ENCODE results near the gene PSMG3.
"Not testable (repeated sequence)": the region's sequence is repeated elsewhere in the genome, so short reads cannot be mapped to it uniquely, and the experiment has no call there.

PSMG3 gene

DNA sequence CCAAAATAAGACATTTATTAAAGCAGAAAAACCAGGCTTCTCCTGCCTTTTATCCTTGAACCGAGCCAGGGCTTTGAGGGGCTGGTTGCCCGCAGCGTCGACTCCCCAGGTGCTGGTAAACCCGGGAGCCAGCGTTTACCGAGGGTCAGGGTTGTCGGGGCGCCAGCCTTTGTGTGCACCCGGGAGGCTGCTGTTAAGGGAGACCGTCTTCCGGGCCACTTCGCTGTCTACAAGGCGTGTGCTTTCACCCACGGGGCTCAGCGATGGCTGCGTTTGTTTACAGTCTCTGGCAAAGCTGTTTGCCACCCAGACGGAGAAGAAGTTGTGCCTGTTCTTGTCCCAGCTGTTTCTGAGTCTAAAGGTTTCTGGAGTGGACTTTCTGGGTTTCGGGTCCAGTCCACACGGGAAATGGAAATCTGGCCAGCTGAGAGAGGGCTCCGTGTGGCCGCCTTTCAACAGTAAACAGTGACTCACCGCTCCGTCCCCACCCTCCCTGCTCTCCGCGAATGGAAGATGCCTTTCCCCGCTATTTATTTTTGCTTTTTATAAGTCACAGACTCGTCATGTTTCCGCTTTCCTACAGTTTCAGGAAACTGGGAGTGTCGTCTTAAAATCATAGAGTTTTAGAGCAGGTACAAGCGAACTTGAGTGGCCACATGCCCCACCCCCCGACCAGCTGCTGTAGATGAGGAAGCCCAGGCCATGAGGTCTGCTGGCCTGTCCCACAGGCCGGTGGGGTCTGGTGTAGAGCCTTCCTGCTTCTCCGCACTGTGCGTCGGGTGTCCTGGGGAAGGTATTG, 37.2 kb downstream of the PSMG3 start:
- DNase-seq = peak in 1 of 2 experiments; percentile 13

DNA sequence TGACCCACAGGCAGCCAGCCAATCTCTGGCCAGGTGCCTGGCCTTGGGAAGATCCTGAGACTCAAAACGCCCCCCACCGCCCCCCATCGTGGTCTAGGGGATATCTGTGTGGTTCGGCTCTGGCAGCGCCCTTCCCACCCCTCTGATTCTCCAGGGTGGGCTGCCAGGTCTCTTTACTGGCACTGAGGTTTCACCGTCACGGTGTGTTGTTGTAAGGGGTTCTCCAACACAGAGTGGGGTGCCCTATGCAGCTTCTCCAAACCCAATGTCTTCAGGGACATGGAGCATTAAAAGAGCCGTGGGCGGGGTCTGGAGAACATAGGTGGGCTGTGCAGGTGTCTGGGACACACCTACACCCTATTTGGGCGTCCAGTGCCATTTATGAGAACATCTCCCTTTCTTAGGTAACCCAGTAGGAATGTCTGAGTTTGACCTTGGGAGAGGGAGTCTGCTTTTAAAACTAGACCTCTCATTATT, 37.8 kb downstream of the PSMG3 start:
- no peak for DNase-seq

DNA sequence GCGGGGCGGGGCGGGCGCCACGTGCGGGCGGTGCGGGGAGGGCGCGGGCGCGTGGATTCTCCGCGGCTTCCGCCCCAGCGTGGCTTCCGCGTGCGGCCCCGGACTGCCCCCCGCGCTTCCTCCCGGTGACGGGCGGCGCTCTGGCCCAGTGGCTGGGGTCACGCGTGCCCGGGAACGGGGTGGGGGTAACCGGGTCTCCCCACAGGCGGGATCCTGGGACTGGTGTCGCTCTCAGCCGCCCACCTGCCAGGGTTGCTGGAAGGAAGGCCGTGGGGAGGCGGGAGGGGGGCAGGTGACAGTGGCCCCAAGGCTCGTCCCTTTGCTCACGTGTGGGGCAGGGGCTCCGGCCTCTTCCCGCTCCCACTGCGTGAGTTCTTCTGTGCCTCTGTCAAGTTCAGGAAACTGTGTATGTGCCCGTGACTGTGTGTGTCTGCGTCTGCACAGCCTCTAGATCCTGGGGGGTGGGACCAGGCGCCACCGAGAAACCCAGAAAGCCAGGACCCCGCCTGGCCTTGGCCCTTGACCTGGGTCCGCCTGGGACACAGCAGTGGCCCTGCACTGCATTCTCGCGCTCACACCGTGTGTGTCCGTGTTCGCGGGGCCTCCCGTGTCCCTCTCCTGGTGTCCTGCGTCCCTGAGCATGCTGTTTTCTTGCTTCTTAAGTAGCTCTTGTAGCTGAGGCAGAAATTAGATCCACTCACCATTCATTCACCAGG, 38.4 kb downstream of the PSMG3 start:
- DNase-seq = no peak

DNA sequence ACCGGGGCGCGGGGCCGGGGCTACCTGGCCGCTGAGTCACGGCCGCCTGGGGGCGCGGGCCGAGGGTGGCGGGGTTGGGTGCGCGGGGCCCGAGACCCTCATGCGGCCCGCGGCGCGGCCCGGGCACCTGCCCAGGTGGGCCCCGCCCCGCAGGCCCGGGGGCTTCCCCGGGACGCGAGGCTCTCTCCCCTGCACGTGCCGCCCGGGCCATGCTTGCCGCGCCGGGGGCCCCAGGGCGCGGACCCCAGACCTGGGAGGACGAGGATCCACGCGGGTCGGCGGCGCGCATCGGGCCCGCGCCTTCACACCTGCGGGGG, 38.9 kb downstream of the PSMG3 start:
- peak in 1 of 2 experiments; percentile 45 for DNase-seq

DNA sequence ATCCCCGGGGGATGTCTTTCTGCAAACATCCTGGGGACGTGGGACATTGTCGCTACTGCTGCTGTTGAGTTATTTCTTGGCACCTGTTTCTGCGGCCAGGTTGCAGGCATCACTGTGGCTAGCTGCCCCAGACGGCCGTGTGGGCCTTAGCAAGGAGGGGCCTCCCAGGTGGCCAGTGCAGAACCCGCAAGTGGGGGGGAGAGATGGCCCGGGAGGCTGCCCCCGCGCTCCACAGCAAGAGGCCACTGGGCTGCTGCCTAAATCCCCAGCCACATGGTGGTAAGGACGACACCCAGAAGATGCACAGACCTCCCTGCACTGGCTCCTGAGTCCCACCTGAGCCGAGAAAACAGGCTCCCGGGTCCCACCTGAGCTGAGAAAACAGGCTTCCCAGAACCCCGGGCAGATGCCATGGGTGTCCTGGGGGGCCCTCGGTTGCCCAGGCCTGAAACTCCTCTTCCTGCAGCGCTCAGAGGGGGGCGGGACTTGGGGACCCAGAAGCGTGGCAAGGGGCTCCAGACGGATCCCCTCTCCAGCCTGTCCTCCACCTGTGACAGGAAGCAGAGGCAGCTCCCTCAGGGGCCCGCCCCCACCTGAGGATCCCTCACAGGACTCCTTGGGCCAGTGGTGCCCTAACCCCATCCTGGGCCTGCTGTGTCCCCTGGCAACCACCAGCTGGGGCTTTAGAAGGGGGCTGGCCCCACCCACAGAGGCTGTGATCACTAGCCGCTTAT, 40.3 kb downstream of the PSMG3 start:
- no peak for DNase-seq

DNA sequence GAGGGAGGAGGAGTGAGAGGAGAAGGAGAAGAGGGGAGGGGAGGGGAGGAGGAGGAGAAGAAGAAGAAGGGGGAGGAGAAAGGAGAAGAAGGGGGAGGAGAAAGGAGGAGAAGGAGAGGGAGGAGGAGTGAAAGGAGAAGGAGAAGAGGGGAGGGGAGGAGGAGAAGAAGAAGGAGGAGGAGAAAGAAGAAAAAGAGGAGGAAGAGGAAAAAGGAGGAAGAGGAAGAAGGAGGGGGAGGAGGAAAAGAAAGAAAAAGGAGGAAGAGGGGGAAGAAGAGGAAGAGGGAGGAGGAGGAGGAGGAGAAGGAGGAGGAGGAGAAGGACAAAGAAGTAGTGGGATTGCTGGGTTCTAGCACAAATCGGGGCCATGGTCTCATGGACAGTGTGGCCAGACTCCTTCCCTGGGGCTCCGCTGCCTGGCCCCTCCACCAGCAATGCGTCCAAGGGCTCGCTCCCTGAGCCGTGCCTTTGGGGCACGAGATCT, 43.5 kb downstream of the PSMG3 start:
- DNase-seq = no peak

DNA sequence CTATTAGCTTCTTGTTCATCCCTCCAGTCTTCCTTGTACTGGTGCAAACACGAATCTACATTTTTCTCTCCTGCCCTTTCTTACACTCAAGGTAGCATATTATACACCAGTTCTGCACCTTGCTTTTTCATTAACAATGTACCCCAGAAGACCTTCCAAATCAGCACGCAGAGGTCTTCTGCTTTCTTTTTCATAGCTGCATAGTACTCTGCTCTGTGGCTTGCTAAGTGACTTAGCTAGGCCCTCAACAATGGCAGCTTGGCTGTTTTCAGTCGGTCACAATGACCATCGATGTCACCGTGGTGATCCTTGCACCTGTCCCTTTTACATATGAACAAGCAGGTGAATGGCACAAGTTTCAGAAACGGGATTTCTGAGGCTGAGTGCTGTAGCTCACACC, 44.4 kb downstream of the PSMG3 start:
- DNase-seq = no peak

DNA sequence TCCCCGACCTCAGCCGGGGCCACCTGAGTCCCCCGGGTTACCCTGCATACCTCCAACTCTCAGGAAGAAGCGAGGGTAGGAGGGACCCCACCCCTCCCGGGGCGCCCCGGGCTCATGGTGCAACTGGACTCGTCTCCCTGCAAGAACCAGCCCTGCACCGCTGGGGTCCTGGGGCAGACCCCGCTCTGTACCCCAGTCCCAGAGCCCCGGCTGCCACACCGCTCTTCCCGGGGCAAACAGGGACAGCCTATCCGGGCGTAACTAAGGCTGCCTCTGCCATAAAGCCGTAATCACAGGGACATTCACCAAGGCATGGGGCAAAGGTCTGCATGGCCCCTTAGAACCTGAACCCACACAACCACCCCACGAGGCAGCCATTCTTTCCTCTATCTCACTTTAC, 46.0 kb downstream of the PSMG3 start:
- DNase-seq = no peak

DNA sequence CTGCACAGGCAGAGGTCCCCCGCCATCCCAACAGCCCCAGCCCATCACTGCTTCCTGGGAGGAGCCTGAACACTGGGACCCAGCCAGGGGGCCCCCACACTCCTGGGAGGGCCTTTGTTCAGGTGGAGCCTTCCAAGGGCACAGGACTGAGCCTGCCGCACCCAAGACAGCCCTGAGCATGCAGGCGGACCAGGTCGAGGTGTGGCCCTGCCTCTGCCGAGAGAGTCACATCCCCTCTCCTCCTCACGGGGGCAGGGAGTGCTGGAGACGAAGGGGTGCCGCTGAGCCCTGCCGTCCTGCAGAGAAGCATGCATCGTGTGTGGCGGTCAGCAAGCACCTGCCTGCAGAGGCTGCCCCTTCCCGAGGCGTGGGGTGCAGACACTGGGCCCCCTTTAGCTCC, 46.6 kb downstream of the PSMG3 start:
- no peak for DNase-seq

DNA sequence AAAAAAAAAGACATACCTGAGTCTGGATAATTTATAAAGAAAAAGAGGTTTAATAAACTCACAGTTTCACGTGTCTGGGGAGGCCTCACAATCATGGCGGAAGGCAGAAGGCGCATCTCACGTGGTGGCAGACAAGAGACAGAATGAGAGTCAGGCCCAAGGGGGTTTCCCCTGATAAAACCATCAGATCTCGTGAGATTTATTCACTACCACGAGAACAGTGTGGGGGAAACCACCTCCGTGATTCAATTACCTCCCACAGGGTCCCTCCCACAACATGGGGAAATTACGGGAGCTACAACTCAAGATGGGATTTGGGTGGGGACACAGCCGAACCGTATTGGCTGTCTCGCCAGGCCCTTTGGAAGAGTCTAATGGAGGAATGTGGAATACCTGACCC, 48.4 kb downstream of the PSMG3 start:
- DNase-seq = no peak

DNA sequence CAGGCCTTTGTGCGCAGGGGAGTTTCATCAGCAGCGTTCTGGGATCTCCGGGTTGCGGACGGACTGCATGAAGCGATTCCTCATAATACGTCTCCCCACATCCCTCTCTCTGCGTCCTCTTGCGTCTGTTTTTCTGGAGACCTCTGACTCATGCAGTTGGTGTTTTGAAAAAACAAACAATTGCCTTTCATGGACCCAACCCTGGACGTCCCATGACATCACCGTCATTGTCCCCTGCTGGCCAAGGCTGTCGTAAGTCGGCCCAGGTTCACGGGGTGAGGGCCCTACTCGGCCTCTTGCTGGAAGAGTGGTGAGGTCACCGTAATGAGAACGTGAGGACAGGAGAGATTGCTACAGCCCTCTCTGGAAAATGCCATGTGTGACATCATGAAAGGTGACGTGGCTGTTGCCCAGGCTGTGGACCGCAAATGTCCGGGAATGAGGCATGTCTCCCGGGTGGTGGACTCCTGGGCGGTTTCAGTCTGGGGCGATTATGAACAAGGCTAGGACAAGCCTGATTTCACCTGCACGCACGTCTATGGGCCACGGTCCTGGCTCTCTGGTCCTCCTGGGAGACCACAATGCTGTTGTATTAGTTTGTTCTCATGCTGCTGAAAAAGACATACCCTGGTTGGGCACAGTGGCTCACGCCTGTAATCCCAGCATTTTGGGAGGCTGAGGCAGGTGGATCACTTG, 49.1 kb downstream of the PSMG3 start:
- DNase-seq = no peak

DNA sequence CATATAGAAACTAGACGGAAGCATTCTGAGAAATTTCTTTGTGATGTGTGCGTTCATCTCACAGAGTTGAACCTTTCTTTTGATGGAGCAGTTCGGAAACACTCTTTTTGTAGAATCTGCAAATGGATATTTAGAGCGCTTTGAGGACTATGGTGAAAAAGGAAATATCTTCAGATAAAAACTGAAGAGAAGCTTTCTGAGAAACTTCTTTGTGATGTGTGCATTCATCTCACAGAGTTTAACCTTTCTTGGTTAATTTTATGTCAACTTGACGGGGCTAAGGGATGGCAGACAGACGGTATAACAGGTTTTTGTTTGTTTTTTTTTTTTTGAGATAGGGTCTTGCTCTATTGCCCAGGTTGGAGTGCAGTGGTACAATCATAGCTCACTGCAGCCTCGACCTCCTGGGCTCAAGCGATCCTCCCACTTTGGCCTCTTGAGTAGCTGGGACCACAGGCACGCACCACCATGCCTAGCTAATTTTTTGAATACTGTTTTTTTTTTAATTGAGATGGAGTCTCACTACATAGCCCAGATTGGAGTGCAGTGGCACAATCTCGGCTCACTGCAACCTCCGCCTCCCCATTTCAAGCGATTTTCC, 50.4 kb downstream of the PSMG3 start:
- DNase-seq = not testable (repeated sequence)

All from NCI-H526 (cell line).